Hippocampal formation (tissue), 2 donors: ENCODE data around the gene MORF4L2.
"Not testable (repeated sequence)": the region's sequence is repeated elsewhere in the genome, so short reads cannot be mapped to it uniquely, and the experiment has no call there.

Experiments
- DNase-seq, 2 donors: peaks; one replicate each; lab custom pipeline; 2025; lab: John Stamatoyannopoulos, UW

MORF4L2 gene

GRCh38 chrX:103678199-103678993 lies 8.1 kb downstream of the MORF4L2 start:
- DNase-seq = no peak

- DNase-seq = no peak
Measured at GRCh38 chrX:103674531-103675454, 11.7 kb downstream of the MORF4L2 start.

GRCh38 chrX:103669745-103670144 lies 16.8 kb downstream of the MORF4L2 start:
- DNase-seq = no peak

GRCh38 chrX:103666202-103667107 lies 20.0 kb downstream of the MORF4L2 start:
- DNase-seq = no peak

- no peak for DNase-seq
Measured at GRCh38 chrX:103663981-103664762, 22.3 kb downstream of the MORF4L2 start.

GRCh38 chrX:103659460-103659859 lies 27.0 kb downstream of the MORF4L2 start:
- not testable (repeated sequence) for DNase-seq

- no peak for DNase-seq
Measured at GRCh38 chrX:103658681-103659433, 27.6 kb downstream of the MORF4L2 start.

- not testable (repeated sequence) for DNase-seq
Measured at GRCh38 chrX:103657066-103657465, 29.4 kb downstream of the MORF4L2 start.

- no peak for DNase-seq
Measured at GRCh38 chrX:103656617-103657016, 29.9 kb downstream of the MORF4L2 start.

GRCh38 chrX:103655230-103656000 lies 31.1 kb downstream of the MORF4L2 start:
- DNase-seq = not testable (repeated sequence)

GRCh38 chrX:103651151-103651773 lies 35.2 kb downstream of the MORF4L2 start:
- DNase-seq = no peak

- no peak for DNase-seq
Measured at GRCh38 chrX:103647630-103648029, 38.9 kb downstream of the MORF4L2 start.

- no peak for DNase-seq
Measured at GRCh38 chrX:103644125-103644524, 42.4 kb downstream of the MORF4L2 start.

- DNase-seq = no peak
Measured at GRCh38 chrX:103640401-103641155, 45.9 kb downstream of the MORF4L2 start.

- not testable (repeated sequence) for DNase-seq
Measured at GRCh38 chrX:103638479-103639346, 47.8 kb downstream of the MORF4L2 start.

- no peak for DNase-seq
Measured at GRCh38 chrX:103637604-103638338, 48.7 kb downstream of the MORF4L2 start.
